Measurements from ENCODE around the gene PFN3.
A peak's percentile ranks its signal among the peaks of the same experiment; 100 is the strongest.

Gene PFN3

DNA sequence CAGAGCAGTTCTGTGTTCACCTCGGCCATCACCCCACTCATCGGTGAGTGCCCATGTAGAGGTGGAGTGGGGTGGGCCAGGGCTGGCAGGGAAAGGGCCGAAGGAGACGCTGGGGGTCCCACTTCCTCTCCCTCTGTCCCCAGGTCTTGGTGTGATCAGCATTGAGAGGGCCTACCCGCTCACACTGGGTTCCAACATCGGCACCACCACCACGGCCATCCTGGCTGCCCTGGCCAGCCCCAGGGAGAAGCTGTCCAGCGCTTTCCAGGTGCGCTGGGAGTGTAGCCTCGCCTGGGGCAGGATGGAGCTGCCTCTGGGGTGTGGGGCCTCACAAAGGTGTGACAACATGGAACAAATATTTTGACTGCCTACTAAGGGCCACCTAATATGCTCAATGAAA lies 3.7 kb downstream of the PFN3 start:
- TF ChIP-seq, protein P1, sequence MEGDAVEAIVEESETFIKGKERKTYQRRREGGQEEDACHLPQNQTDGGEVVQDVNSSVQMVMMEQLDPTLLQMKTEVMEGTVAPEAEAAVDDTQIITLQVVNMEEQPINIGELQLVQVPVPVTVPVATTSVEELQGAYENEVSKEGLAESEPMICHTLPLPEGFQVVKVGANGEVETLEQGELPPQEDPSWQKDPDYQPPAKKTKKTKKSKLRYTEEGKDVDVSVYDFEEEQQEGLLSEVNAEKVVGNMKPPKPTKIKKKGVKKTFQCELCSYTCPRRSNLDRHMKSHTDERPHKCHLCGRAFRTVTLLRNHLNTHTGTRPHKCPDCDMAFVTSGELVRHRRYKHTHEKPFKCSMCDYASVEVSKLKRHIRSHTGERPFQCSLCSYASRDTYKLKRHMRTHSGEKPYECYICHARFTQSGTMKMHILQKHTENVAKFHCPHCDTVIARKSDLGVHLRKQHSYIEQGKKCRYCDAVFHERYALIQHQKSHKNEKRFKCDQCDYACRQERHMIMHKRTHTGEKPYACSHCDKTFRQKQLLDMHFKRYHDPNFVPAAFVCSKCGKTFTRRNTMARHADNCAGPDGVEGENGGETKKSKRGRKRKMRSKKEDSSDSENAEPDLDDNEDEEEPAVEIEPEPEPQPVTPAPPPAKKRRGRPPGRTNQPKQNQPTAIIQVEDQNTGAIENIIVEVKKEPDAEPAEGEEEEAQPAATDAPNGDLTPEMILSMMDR (IDR thresholded peaks at IDR 0.05; ENCODE audit: low read depth, low read length), result no peak
- H3K4me3 ChIP-seq (ENCODE audit: low read depth, low read length), result no peak overlapping the region

DNA sequence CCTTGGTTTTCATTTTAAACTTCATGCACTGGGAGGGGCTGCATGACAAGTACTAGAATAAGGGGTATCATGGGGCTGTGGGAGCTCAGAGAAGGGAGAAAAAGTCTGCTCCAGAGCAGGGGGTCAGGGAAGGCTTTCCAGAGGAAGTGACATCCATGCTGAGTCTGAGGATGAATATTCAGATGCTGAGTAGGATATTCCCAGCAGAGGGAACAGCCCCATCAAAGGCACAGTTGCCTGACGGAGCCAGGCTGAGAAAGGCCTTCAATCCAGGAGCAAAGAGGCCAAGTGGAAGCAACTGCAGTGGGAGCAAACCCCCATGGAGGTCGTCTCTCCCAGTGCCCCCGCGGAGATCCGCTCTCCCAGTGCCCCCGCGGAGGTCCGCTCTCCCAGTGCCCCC lies 4.4 kb downstream of the PFN3 start:
- TF ChIP-seq, protein P1 (IDR thresholded peaks at IDR 0.05; ENCODE audit: low read depth, low read length), result no peak
- no peak overlapping the region for H3K4me3 ChIP-seq (ENCODE audit: low read depth, low read length)

DNA sequence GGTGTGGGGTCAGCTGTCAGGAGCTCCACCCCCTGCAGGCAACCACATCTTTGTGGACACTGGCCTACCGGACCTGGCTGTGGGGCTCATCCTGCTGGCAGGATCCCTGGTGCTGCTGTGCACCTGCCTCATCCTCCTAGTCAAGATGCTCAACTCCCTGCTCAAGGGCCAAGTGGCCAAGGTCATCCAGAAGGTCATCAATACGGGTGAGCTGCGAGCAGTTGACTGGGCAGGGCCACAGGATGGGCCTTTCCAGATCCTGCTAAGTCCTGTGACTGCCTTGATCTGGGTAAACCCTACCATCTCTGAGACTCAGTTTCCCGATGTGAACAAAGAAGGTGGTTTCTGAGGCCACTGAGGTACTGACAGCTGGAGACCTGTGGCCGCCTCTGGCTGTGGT lies 6.5 kb downstream of the PFN3 start:
- no peak overlapping the region for H3K4me3 ChIP-seq (ENCODE audit: low read depth, low read length)
- TF ChIP-seq, protein P1 (IDR thresholded peaks at IDR 0.05; ENCODE audit: low read depth, low read length), result no peak

DNA sequence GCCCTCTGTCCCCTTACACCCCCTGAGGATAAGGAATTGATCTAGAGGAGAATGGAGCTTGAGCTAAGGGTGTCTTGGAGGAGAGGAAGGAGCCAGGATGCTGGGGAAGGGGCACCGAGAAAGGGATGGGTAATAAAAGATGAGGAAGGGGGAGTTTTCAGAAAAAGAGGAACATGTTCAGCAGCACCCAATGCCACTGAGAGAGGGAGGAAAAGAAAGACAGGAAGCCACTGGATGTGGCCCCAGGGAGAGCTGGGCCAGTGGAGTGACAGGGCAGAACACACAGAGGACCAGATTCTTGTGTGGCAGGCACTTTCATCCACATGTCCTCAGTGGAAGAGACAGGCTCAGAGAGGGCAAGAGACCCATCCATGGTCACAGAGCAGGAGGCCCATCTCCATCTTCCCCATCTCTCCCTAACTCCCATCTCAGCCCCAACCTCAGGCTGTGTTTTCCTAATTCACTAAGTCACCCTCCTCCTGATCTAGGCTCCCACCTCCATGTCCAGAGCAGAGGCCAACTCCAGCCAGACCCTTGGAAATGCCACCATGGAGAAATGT lies 7.2 kb downstream of the PFN3 start:
- TF ChIP-seq, protein P1 (IDR thresholded peaks at IDR 0.05; ENCODE audit: low read depth, low read length), result no peak
- H3K4me3 ChIP-seq (ENCODE audit: low read depth, low read length), result no peak overlapping the region

DNA sequence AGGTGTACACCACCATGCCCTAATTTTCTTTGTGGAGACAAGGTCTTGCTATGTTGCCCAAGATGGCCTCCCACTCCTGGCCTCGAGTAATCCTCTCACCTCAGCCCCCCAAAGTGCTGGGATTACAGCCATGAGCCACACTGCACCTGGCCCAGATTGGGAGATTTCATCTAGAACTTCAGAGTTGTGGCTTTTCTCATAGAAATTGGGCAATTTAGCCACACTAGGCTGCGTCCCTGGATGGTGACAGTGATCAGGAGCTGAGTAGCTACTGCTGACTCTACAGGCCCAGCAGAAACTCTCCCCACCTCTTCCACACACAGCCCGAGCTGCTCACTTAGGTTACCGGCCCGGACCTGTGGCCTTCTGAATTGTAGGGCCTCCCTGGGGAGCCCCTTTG lies 7.7 kb downstream of the PFN3 start:
- TF ChIP-seq, protein P1 (IDR thresholded peaks at IDR 0.05; ENCODE audit: low read depth, low read length), result no peak
- H3K4me3 ChIP-seq (ENCODE audit: low read depth, low read length), result no peak overlapping the region

DNA sequence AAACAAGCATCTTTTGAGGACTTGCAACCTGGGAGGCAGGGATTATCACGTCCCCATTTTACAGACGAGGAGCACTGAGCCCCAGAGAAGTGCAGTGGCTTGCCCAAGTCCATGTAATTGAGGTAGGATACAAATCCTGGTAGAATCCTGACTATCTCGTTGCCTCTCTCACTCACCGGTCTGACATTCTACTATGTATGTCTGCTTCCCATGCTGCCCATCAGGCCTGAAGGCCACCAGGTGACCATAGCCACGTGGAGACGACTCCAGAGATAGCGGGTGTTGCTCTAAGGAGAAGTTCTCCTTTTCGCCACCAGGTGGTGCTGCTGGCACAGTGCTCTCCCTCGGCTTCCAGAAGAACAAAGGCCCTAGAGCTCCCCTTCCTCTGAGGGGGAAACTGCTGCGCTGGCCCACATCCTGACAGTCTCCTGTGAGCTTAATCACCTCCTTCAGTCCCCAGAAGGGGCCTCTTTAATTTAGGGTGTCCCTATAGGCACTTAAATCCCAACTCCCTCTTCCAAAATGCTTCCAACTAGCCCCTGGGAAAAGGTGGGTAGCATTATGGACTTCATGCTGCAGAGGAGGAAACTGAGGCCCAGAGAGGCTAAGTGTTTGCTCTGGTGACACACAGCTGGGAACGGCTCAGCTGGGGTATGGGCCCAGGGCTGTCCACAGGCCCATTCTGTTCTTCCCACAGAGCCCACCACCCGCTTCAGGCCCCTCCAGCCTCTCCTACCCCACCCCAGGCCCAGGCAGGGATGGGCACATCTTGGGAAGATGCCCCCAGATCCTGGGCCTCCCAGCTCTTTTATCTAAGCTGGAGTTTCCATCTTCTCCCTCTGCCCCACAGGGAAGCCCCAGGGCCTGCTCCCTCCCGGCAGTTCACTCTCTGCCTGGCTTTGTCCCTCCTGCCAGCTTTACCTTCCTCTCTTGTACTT lies 9.8 kb downstream of the PFN3 start:
- TF ChIP-seq, protein P1 (IDR thresholded peaks at IDR 0.05; ENCODE audit: low read depth, low read length), result peak; percentile 96
- no peak overlapping the region for H3K4me3 ChIP-seq (ENCODE audit: low read depth, low read length)

Measured in WI38 (cell line).